ENCODE results near the gene BTBD9. TPM values are rescaled to one million over a fixed set of nuclear protein-coding genes. Genes with fewer than 3 reads are reported as not detected.

The BTBD9 gene
- total and polyA plus RNA-seq, 2 of the 13 experiments (the other 11 are each of a cell fraction or from before 2014, with no cell fraction given): 1.2 to 3.0 TPM

GRCh38 chr6:38639498-38640215 lies at the start of gene BTBD9 (continued):
- TF ChIP-seq ZHX2 (IDR thresholded peaks at IDR 0.05; ENCODE audit: low read depth) (peak; percentile 94), ZHX2 (CRISPR knock-in tag; IDR thresholded peaks at IDR 0.05; ENCODE audit: borderline replicate concordance) (0 out of 2 replicates have a peak, but pooled peaks have one; percentile 41), FOXA3 (CRISPR knock-in tag; IDR thresholded peaks at IDR 0.05) (no peak), ZNF772 (CRISPR knock-in tag; IDR thresholded peaks at IDR 0.05) (peak; percentile 73), ZNF530 (CRISPR knock-in tag; IDR thresholded peaks at IDR 0.05; ENCODE audit: low read depth) (no peak), ZNF501 (CRISPR knock-in tag; IDR thresholded peaks at IDR 0.05) (0 out of 2 replicates have a peak, but pooled peaks have one; percentile 60), TCF12 (IDR thresholded peaks at IDR 0.05) (no peak), TCF12 (CRISPR knock-in tag; IDR thresholded peaks at IDR 0.05) (peak; percentile 51; the same call in 1 of the 2 replicates), FOXO1 (CRISPR knock-in tag; IDR thresholded peaks at IDR 0.05) (no peak), ZNF256 (CRISPR knock-in tag; conservative IDR thresholded peaks at IDR 0.05) (no peak), ZBTB46 (CRISPR knock-in tag; IDR thresholded peaks at IDR 0.05; ENCODE audit: borderline replicate concordance) (peak; percentile 68; the same call in 1 of the 2 replicates), ZNF20 (CRISPR knock-in tag; IDR thresholded peaks at IDR 0.05) (0 out of 2 replicates have a peak, but pooled peaks have one; percentile 23), RFXAP (CRISPR knock-in tag; IDR thresholded peaks at IDR 0.05; ENCODE audit: borderline replicate concordance) (peak; percentile 61; the same call in 1 of the 2 replicates), MTA3 (CRISPR knock-in tag; IDR thresholded peaks at IDR 0.05) (no peak), ATF6 (CRISPR knock-in tag; conservative IDR thresholded peaks at IDR 0.05) (no peak), PHB2 (IDR thresholded peaks at IDR 0.05; ENCODE audit: partially characterized antibody) (no peak), MEIS1 (CRISPR knock-in tag; IDR thresholded peaks at IDR 0.05; ENCODE audit: borderline replicate concordance) (peak; percentile 21; the same call in 1 of the 2 replicates), ZIK1 (CRISPR knock-in tag; IDR thresholded peaks at IDR 0.05; ENCODE audit: borderline replicate concordance, low read depth) (peak; percentile 84; the same call in 1 of the 2 replicates), HNF4A (CRISPR knock-in tag; IDR thresholded peaks at IDR 0.05) (no peak), ZMYM3 (CRISPR knock-in tag; IDR thresholded peaks at IDR 0.05) (peak; percentile 44; the same call in 1 of the 2 replicates), PHF21A (CRISPR knock-in tag; IDR thresholded peaks at IDR 0.05) (peak; percentile 59; the same call in 1 of the 2 replicates)
